H9 (cell line): ENCODE results near the gene TRIM22. TPM values are rescaled to one million over a fixed set of nuclear protein-coding genes. Genes with fewer than 3 reads are reported as not detected.

Experiments
- DNase-seq: peaks from one replicate; pipeline ENCODE4 v3.0.0-alpha.2; 2017
- H2AFZ ChIP-seq: one replicate; pipeline ENCODE4 v1.6.1; 2013; ENCODE audit warnings: mild to moderate bottlenecking, low read length, control low read depth, moderate library complexity
- H2AK5ac ChIP-seq: 2 replicates; pipeline ENCODE4 v1.6.1; 2013; ENCODE audit warnings: low read length, control low read depth, mixed read lengths; ENCODE audit not compliant: insufficient read length
- H2BK120ac ChIP-seq: one replicate; pipeline ENCODE4 v1.6.1; 2013; ENCODE audit warnings: low read depth, mild to moderate bottlenecking, low read length, control low read depth, inconsistent platforms; ENCODE audit not compliant: poor library complexity, severe bottlenecking
- H2BK12ac ChIP-seq: 2 replicates; pipeline ENCODE4 v1.6.1; 2013; ENCODE audit warnings: low read length, control low read depth, mixed read lengths, low read depth; ENCODE audit not compliant: insufficient read length
- H2BK15ac ChIP-seq: 2 replicates; pipeline ENCODE4 v1.6.1; 2013; ENCODE audit warnings: low read depth, low read length, control low read depth
- H2BK20ac ChIP-seq: one replicate; pipeline ENCODE4 v1.6.1; 2013; ENCODE audit warnings: low read depth, mild to moderate bottlenecking, low read length, control low read depth, inconsistent platforms; ENCODE audit not compliant: poor library complexity, severe bottlenecking
- H2BK5ac ChIP-seq: 2 replicates; pipeline ENCODE4 v1.6.1; 2013; ENCODE audit warnings: low read length, control low read depth, mixed read lengths; ENCODE audit not compliant: insufficient read length
- H3K14ac ChIP-seq: 2 replicates; pipeline ENCODE4 v1.6.1; 2013; ENCODE audit warnings: low read length, control low read depth; ENCODE audit not compliant: insufficient read depth
- H3K18ac ChIP-seq: 2 replicates; pipeline ENCODE4 v1.6.1; 2013; ENCODE audit warnings: low read depth, mild to moderate bottlenecking, mixed read lengths, low read length, control low read depth; ENCODE audit not compliant: insufficient read length
- H3K23ac ChIP-seq: 2 replicates; pipeline ENCODE4 v1.6.1; 2013; ENCODE audit warnings: low read length, control low read depth, mixed read lengths, low read depth; ENCODE audit not compliant: insufficient read length
- H3K23me2 ChIP-seq: 2 replicates; pipeline ENCODE4 v1.6.1; 2013; ENCODE audit warnings: low read depth, mild to moderate bottlenecking, mixed read lengths, low read length, control low read depth; ENCODE audit not compliant: insufficient read length, poor library complexity, severe bottlenecking
- H3K27ac ChIP-seq: 2 replicates; pipeline ENCODE4 v1.5.1; 2013; ENCODE audit warnings: low read length, control low read depth, mixed read lengths, low read depth; ENCODE audit not compliant: insufficient read length
- H3K27me3 ChIP-seq: 2 replicates; pipeline ENCODE4 v1.6.1; 2013; ENCODE audit warnings: low read length, control low read depth, inconsistent platforms; ENCODE audit not compliant: insufficient read depth
- H3K4ac ChIP-seq: 2 replicates; pipeline ENCODE4 v1.6.1; 2013; ENCODE audit warnings: low read depth, mild to moderate bottlenecking, control low read depth, inconsistent platforms, low read length, moderate library complexity
- H3K4me1 ChIP-seq: 2 replicates; pipeline ENCODE4 v1.6.1; 2013; ENCODE audit warnings: low read length, control low read depth, inconsistent platforms; ENCODE audit not compliant: insufficient read depth
- H3K4me2 ChIP-seq: 2 replicates; pipeline ENCODE4 v1.6.1; 2013; ENCODE audit warnings: low read length, control low read depth, mixed read lengths; ENCODE audit not compliant: insufficient read length, insufficient read depth
- H3K56ac ChIP-seq: 2 replicates; pipeline ENCODE4 v1.6.1; 2013; ENCODE audit warnings: low read depth, mild to moderate bottlenecking, mixed read lengths, low read length, control low read depth; ENCODE audit not compliant: insufficient read length
- H3K79me1 ChIP-seq: 2 replicates; pipeline ENCODE4 v1.6.1; 2013; ENCODE audit warnings: low read depth, mild to moderate bottlenecking, moderate library complexity, low read length, control low read depth, inconsistent platforms; ENCODE audit not compliant: insufficient read depth, poor library complexity, severe bottlenecking
- H3K79me2 ChIP-seq: 2 replicates; pipeline ENCODE4 v1.6.1; 2013; ENCODE audit warnings: low read length, control low read depth, inconsistent platforms; ENCODE audit not compliant: insufficient read depth
- H3K9ac ChIP-seq: 2 replicates; pipeline ENCODE4 v1.6.1; 2013; ENCODE audit warnings: low read length, control low read depth, mixed read lengths; ENCODE audit not compliant: insufficient read length; ENCODE audit errors: extremely low read depth
- H3K9me3 ChIP-seq: one replicate; pipeline ENCODE4 v1.6.1; 2013; ENCODE audit warnings: low read depth, low read length, inconsistent platforms; ENCODE audit not compliant: control insufficient read depth
- H3T11ph ChIP-seq: one replicate; pipeline ENCODE4 v1.6.1; 2013; ENCODE audit warnings: mild to moderate bottlenecking, low read length, control low read depth, inconsistent platforms
- H4K20me1 ChIP-seq: one replicate; pipeline ENCODE4 v1.6.1; 2013; ENCODE audit not compliant: control insufficient read depth, insufficient read length, insufficient read depth
- H4K5ac ChIP-seq: 2 replicates; pipeline ENCODE4 v1.6.1; 2013; ENCODE audit warnings: low read depth, mild to moderate bottlenecking, mixed read lengths, low read length, control low read depth; ENCODE audit not compliant: insufficient read length
- H4K8ac ChIP-seq: replicated peaks from 2 replicates; pipeline ENCODE4 v1.6.1; 2013; ENCODE audit warnings: low read length, control low read depth, mixed read lengths, low read depth; ENCODE audit not compliant: insufficient read length
- H4K91ac ChIP-seq: 2 replicates; pipeline ENCODE4 v1.6.1; 2013; ENCODE audit warnings: low read depth, mild to moderate bottlenecking, moderate library complexity, mixed read lengths, low read length, control low read depth; ENCODE audit not compliant: insufficient read length
- H3K27ac Mint-ChIP-seq, 3 experiments: 2 replicates in 2 of 3; 3 replicates in 1 of 3; pipeline ENCODE4 v1.8.0; 2020 to 2021; ENCODE audit warnings: mixed read lengths in 3 of 3, mild to moderate bottlenecking in 1 of 3, moderate library complexity in 1 of 3
- H3K27me3 Mint-ChIP-seq: 2 replicates; pipeline ENCODE4 v1.8.0; 2021; ENCODE audit warnings: low read depth, mild to moderate bottlenecking, moderate library complexity, mixed read lengths
- H3K36me3 Mint-ChIP-seq, 3 experiments: 2 replicates in 2 of 3; 3 replicates in 1 of 3; pipeline ENCODE4 v1.8.0; 2020 to 2021; ENCODE audit warnings: low read depth in 3 of 3, mixed read lengths in 3 of 3; ENCODE audit not compliant: insufficient read depth in 1 of 3
- H3K4me1 Mint-ChIP-seq, 2 experiments: 2 replicates each; pipeline ENCODE4 v1.8.0; 2020; ENCODE audit warnings: mixed read lengths in 2 of 2
- H3K4me3 Mint-ChIP-seq, 2 experiments: 2 replicates in 1 of 2; 3 replicates in 1 of 2; pipeline ENCODE4 v1.8.0; 2020 to 2021; ENCODE audit warnings: mild to moderate bottlenecking in 2 of 2, mixed read lengths in 2 of 2, moderate library complexity in 1 of 2
- H3K9me3 Mint-ChIP-seq, 2 experiments: 2 replicates in 1 of 2; 3 replicates in 1 of 2; pipeline ENCODE4 v1.8.0; 2020; ENCODE audit warnings: mild to moderate bottlenecking in 2 of 2, mixed read lengths in 2 of 2, moderate library complexity in 1 of 2
- CTCF ChIP-seq: fragments of 200-600 bp; sonication (generic); conservative IDR thresholded peaks from 3 replicates; pipeline ENCODE4 v1.8.0; 2021; ENCODE audit warnings: antibody characterized with exemption, mild to moderate bottlenecking
- WGBS: extraction: QIAGEN DNeasy Blood & Tissue Kit; methylation state at CpG from one replicate; pipeline ENCODE4 v1.1.7; 2013; ENCODE audit warnings: missing lambda C conversion rate, low lambda C conversion rate, mixed read lengths; ENCODE audit not compliant: insufficient read length; ENCODE audit errors: extremely low coverage; 5-methylcytosine and 5-hydroxymethylcytosine counted together
- total RNA-seq: library from RNA; stranded (reverse); gene quantifications from 2 replicates; pipeline ENCODE4 v1.2.1, GENCODE V29; 2021

The TRIM22 gene
- total RNA-seq, 1 experiment from 2014 or later = 78.6 TPM

GRCh38 chr11:5665746-5666401 is 23.7 kb upstream of the TRIM22 start:
- no peak overlapping the region for H3K4ac ChIP-seq
- no peak overlapping the region for H3K14ac ChIP-seq
- no peak overlapping the region for H2BK120ac ChIP-seq
- no peak overlapping the region for H2AFZ ChIP-seq
- Mint-ChIP-seq H3K27me3 (no peaks in the 10 kb centered on the region), H3K9me3 (no peaks in the 10 kb centered on the region), H3K4me3 (no peak overlapping the region), H3K36me3 (peaks cover 2 to 45% (median 5%) of the 10 kb centered on the region in 3 experiments; a peak in 6 of 7 replicates), H3K27ac (0 out of 7 replicates have a peak overlapping the region, but pooled peaks of 2 of the 3 experiments have one; percentile 45 to 50), H3K4me1 (no peaks in the 10 kb centered on the region)
- H3K79me1 ChIP-seq = no peaks in the 10 kb centered on the region
- no peaks in the 10 kb centered on the region for H3K27me3 ChIP-seq
- H3K79me2 ChIP-seq = no peaks in the 10 kb centered on the region
- H2BK12ac ChIP-seq = no peak overlapping the region
- H3K9ac ChIP-seq = no peak overlapping the region
- no peak overlapping the region for H3K23ac ChIP-seq
- H4K91ac ChIP-seq = no peak overlapping the region
- no peaks in the 10 kb centered on the region for H3K23me2 ChIP-seq
- H2BK20ac ChIP-seq = no peak overlapping the region
- no peak overlapping the region for H2BK15ac ChIP-seq
- no peak for DNase-seq
- H2AK5ac ChIP-seq = no peak overlapping the region
- H3K56ac ChIP-seq = no peak overlapping the region
- H4K20me1 ChIP-seq = no peaks in the 10 kb centered on the region
- H4K8ac ChIP-seq = no peak overlapping the region
- H3K9me3 ChIP-seq = no peaks in the 10 kb centered on the region
- no peak overlapping the region for H4K5ac ChIP-seq
- no peak overlapping the region for H3K27ac ChIP-seq
- no peak for TF ChIP-seq CTCF
- H2BK5ac ChIP-seq = no peak overlapping the region
- H3T11ph ChIP-seq = no peak overlapping the region
- no peaks in the 10 kb centered on the region for H3K4me1 ChIP-seq
- no peak overlapping the region for H3K4me2 ChIP-seq
- WGBS = no CpG with 5 or more reads among the region's 5 CpGs
- no peak overlapping the region for H3K18ac ChIP-seq
